NB4 (cell line): ENCODE measurements around the gene CLSTN1.

Source experiments
- CTCF ChIP-seq: IDR thresholded peaks from one replicate; pipeline ENCODE4 v1.5.1; 2012; ENCODE audit warnings: low read depth, low read length
- MAX ChIP-seq: IDR thresholded peaks from 2 replicates; pipeline ENCODE4 v1.6.1; 2011; ENCODE audit warnings: low read depth, low read length
- MYC ChIP-seq: IDR thresholded peaks from 2 replicates; pipeline ENCODE4 v1.6.1; 2011; ENCODE audit warnings: low read depth, low read length
- POLR2A ChIP-seq: IDR thresholded peaks from 2 replicates; pipeline ENCODE4 v1.6.1; 2011; ENCODE audit warnings: mild to moderate bottlenecking; ENCODE audit not compliant: insufficient read length; ENCODE audit errors: extremely low read depth

GRCh38 chr1:9794081-9794480 lies 29.7 kb downstream of the CLSTN1 start:
- TF ChIP-seq POLR2A: no peak
- no peak for TF ChIP-seq CTCF
- no peak for TF ChIP-seq MAX
- TF ChIP-seq MYC: no peak
